ENCODE results near the gene CXCR6.

GRCh38 chr3:45950686-45951600 is 7.7 kb downstream of the CXCR6 start:
- no peak for TF ChIP-seq CTCF (IDR thresholded peaks at IDR 0.05)
- TF ChIP-seq POLR2A (IDR thresholded peaks at IDR 0.05), result no peak
- no peak for TF ChIP-seq EP300 (IDR thresholded peaks at IDR 0.05)
